Measurements from ENCODE around the gene DDX10.
"Not testable (repeated sequence)": the region's sequence is repeated elsewhere in the genome, so short reads cannot be mapped to it uniquely, and the experiment has no call there.

DDX10 gene

DNA sequence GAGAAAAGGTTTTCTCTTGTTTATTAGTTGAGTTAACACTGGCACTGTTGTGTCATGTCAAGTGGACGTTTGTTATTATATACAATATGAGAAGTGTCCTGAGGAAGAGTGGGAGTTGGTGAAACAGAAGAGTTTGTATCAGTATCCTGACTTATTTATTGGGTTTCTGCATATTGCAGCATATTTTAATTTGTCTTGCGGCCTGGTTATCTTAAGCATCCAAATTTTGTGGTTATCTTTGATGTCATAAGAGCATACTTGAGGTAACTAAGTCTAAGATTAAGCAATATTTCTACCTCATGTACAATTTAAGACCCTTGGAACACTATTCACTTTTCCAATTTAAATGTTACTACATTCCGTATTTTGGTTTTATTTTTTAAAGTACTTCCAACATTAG lies 103.5 kb downstream of the DDX10 start:
- TF ChIP-seq CTCF (IDR thresholded peaks at IDR 0.05) = no peak
- TF ChIP-seq ZFX (IDR thresholded peaks at IDR 0.05; ENCODE audit: borderline replicate concordance) = no peak
- no peak overlapping the region for H3K27ac ChIP-seq

DNA sequence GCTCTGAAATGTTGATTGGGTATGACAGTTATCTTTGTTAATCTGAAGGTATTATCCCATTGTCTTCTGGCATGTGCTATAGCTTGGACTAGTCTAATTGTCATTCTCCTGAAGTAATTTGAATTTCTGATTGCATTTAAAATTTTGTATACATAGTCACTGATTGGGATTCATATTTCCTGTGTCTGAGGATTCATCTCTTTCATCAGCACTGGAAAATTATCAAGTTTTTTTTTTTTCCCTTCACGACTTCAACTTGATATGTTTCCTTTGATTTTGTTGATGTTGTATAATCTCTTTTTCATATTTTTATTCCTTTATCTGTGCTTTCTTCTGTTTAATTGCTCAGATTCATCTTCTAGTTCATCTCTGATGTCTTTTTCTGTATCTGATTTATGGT lies 104.1 kb downstream of the DDX10 start:
- H3K27ac ChIP-seq = no peak overlapping the region

DNA sequence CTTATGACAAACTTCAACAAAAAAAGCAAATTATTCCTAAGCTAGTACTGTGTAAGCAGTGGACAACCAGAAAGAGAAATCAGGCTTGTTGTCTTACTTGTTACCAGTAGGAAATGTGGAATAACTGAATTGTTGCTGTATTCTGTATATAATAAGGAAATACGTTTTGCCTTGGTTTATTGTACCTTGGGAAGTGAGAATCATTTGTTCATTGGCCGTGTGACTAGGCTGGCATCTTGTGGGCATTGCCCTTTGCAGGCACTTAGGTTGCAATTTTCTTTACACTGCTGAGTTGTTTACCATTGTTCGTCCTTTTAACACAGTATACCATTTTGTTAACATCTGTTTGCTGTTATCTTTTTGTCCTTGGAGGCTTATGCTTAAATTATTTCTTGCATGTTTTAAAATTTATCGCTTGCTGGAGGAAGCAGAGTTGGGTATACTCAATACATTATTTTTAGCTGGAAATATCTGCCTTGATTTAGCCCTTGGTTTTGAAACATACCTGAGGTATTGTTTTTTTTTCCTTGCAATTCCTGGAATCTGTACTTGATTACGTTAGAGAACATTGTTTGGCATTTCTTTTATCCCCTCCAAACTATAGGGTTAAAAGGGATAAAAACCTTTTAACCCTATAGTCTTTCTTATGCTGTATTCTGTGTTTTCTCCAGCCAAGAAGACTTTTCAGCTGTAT lies 109.3 kb downstream of the DDX10 start:
- no peak overlapping the region for H3K27ac ChIP-seq
- no peak for TF ChIP-seq CTCF (IDR thresholded peaks at IDR 0.05)
- TF ChIP-seq ZFX (IDR thresholded peaks at IDR 0.05; ENCODE audit: borderline replicate concordance) = no peak

More for the DNA sequence above, 104.1 kb downstream of the DDX10 start:
- TF ChIP-seq ZFX (IDR thresholded peaks at IDR 0.05; ENCODE audit: borderline replicate concordance) = no peak
- TF ChIP-seq CTCF (IDR thresholded peaks at IDR 0.05) = no peak

DNA sequence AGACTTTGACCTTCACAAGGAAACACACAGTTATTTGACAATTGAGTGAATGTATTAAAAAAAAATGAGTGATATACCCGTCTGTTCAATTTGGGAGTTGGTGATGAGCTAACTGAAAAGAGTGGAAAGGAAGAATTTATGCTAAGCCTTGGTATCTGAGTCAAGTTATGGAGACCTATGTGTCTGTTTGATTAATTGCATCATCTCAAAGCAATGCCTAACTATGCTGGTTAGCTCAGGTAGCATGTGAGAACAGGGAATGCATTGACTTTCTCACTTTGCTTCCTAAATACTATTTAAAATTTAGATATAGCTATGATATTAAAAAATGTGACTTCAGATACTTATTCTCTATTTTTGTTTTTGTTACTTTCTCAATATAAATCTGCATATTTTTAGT lies 110.5 kb downstream of the DDX10 start:
- H3K27ac ChIP-seq = no peak overlapping the region

DNA sequence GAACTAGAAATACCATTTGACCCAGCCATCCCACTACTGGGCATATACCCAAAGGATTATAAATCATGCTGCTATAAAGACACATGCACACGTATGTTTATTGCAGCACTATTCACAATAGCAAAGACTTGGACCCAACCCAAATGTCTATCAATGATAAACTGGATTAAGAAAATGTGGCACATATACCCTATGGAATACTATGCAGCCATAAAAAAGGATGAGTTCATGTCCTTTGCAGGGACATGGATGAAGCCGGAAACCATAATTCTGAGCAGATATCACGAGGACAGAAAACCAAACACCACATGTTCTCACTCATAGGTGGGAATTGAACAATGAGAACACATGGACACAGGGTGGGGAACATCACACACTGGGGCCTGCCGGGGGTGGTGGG lies 114.3 kb downstream of the DDX10 start:
- not testable (repeated sequence) for H3K27ac ChIP-seq

More for the DNA sequence above, 110.5 kb downstream of the DDX10 start:
- TF ChIP-seq ZFX (IDR thresholded peaks at IDR 0.05; ENCODE audit: borderline replicate concordance) (no peak), CTCF (IDR thresholded peaks at IDR 0.05) (no peak)

- TF ChIP-seq CTCF (IDR thresholded peaks at IDR 0.05) = no peak
- no peak for TF ChIP-seq ZFX (IDR thresholded peaks at IDR 0.05; ENCODE audit: borderline replicate concordance)
- H3K27ac ChIP-seq = no peak overlapping the region
Measured at GRCh38 chr11:108780119-108780518, 115.2 kb downstream of the DDX10 start.

DNA sequence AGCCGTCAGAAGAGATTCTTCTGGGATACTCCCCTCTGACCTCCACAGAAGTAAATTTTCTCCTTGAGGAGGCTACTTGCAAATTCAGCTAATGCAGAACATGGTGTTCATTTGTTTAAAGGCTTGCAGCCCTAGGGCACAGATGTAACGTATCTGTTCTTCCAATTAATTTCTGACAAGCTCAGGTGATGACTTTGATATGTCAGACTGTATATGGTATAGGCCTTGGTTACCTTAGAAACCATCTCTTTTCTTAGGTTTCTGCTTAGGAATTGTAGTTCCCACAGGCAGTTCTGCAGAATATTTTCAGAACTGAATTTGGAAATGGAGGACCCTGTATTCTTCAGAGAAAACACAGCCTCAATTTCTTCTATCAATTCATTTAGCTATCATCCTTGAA lies 117.1 kb downstream of the DDX10 start:
- H3K27ac ChIP-seq = no peak overlapping the region
- no peak for TF ChIP-seq CTCF (IDR thresholded peaks at IDR 0.05)
- no peak for TF ChIP-seq ZFX (IDR thresholded peaks at IDR 0.05; ENCODE audit: borderline replicate concordance)
